Epithelial cell of proximal tubule (primary cell): ENCODE measurements around the gene TNFSF15. TPM values are rescaled to one million over a fixed set of nuclear protein-coding genes. Genes with fewer than 3 reads are reported as not detected.

Experiments used
- DNase-seq: peaks from one replicate; pipeline ENCODE4 v3.0.0-alpha.2; 2011; ENCODE audit warnings: low read depth
- H3K4me3 ChIP-seq: 2 replicates; pipeline ENCODE4 v1.5.1; 2011; ENCODE audit warnings: low read depth, mild to moderate bottlenecking, low read length
- total RNA-seq: library from RNA; depleted of rRNA; stranded (reverse); fragments of >200 nt; gene quantifications from 2 replicates; pipeline ENCODE4 v1.2.3, GENCODE V29; 2015
- TF ChIP-seq, protein P1 (sequence below): conservative IDR thresholded peaks from 2 replicates; pipeline ENCODE4 v1.5.1; 2012; ENCODE audit warnings: low read depth, mild to moderate bottlenecking, low read length

TNFSF15 gene
- total RNA-seq, 1 donor from 2014 or later: 0.81 TPM

DNA sequence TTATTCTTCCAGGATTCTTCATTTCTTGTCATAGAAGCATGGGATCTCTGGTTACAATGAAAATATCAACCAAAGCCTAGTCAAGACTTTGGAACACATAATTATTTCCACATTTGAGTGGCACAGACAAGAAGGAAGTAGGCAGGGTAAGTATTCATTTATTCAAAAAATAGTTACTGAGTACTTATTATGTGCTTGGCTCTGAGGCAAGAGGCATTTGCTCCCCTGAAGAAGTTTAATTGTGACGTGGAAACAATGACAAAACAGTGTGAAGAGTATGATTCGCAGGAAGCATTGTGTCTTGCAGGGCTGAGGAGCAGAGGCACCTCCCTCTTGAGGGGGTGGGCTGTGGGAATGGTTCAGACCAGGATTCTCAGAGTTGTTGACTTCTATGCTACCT lies 45.0 kb upstream of the TNFSF15 start:
- TF ChIP-seq, protein P1, sequence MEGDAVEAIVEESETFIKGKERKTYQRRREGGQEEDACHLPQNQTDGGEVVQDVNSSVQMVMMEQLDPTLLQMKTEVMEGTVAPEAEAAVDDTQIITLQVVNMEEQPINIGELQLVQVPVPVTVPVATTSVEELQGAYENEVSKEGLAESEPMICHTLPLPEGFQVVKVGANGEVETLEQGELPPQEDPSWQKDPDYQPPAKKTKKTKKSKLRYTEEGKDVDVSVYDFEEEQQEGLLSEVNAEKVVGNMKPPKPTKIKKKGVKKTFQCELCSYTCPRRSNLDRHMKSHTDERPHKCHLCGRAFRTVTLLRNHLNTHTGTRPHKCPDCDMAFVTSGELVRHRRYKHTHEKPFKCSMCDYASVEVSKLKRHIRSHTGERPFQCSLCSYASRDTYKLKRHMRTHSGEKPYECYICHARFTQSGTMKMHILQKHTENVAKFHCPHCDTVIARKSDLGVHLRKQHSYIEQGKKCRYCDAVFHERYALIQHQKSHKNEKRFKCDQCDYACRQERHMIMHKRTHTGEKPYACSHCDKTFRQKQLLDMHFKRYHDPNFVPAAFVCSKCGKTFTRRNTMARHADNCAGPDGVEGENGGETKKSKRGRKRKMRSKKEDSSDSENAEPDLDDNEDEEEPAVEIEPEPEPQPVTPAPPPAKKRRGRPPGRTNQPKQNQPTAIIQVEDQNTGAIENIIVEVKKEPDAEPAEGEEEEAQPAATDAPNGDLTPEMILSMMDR: no peak
- DNase-seq: no peak

DNA sequence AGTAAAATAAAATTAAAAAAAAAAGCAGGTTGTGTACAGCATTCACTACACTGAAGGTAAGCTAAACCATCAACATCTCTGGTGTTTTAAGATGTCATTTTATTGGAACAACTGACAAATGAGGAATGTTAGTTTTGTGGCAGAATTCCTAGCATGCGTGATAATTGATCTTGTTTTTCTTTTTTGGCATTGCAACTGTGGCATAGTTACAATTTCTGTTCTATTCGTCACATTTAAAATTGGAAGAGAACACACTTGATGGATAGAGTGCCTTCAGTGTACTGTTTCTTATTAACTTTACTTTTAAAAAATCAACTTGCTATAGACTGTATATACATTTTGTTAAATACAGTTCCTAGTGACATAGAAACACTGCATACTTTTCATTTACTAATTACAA lies 43.6 kb upstream of the TNFSF15 start:
- no peak for DNase-seq
- TF ChIP-seq, protein P1: no peak
- no peak overlapping the region for H3K4me3 ChIP-seq

More for the DNA sequence above, 45.0 kb upstream of the TNFSF15 start:
- H3K4me3 ChIP-seq: no peak overlapping the region

DNA sequence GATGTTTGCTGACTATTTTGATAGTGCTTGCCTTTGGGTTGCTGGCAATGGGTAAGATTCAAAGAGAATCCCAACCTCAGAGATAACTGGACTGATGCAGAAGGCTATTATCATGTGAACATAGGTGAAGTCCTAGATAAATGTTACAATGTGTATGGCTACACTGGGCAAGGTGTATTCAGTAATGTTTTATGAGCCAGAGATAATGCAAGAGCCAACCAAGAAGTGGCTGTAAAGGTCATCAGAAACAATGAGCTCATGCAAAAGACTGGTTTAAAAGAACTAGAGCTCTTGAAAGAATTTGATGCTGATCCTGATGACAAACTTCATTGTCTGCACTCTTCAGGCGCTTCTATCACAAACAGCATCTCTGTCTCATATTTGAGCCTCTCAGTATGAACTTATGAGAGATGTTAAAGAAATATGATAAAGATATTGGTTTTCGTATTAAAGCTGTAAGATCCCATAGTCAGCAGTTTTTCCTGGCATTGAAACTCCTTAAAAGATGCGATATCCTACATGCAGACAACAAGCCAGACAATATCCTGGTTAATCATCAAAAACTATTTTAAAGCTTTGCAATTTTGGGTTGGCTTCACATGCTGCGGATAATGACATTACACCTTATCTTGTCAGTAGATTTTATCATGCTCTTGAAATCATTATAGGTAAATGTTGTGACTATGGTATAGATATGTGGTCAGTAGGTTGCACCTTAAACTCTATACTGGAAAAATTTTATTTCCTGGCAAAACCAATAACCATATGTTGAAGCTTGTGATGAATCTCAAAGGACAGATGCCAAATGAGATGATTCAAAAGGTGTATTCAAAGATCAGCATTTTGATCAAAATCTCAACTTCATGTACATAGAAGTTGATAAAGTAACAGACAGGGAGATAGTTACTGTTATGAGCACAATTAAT lies 41.9 kb upstream of the TNFSF15 start:
- TF ChIP-seq, protein P1: no peak
- H3K4me3 ChIP-seq: no peak overlapping the region
- no peak for DNase-seq

DNA sequence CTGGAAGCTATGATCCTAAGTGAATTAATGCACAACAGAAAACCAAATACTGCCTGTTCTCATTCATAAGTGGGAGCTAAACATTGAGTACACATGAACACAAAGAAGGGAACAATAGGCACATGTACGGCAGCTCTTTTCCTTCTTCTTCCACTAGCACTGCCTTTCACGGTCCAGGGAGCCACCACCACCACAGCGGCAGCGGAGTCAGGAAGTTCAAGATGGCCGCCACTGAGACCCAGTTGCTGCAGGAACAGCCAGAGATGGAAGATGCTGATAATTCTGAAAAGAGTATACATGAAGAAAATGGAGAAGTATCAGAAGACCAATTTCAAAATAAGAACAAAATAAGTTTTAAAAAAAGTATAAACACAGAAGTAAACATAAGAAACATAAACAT lies 39.5 kb upstream of the TNFSF15 start:
- DNase-seq: no peak
- TF ChIP-seq, protein P1: no peak
- no peak overlapping the region for H3K4me3 ChIP-seq

DNA sequence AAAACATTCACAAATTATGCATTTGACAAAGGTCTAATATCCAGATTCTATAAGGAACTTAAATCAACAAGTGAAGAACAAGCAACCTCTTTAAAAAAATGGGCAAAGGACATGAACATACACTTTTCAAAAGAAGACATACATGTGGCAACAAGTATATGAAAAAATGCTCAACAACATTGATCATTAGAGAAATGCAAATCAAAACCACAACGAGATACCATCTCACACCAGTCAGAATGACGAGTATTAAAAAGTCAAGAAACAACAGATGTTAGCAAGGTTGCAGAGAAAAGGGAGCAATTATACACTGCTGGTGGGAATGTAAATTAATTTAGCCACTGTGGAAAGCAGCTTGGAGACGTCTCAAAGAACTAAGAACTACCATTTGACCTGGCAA lies 38.9 kb upstream of the TNFSF15 start:
- TF ChIP-seq, protein P1: no peak
- no peak for DNase-seq
- H3K4me3 ChIP-seq: no peak overlapping the region

DNA sequence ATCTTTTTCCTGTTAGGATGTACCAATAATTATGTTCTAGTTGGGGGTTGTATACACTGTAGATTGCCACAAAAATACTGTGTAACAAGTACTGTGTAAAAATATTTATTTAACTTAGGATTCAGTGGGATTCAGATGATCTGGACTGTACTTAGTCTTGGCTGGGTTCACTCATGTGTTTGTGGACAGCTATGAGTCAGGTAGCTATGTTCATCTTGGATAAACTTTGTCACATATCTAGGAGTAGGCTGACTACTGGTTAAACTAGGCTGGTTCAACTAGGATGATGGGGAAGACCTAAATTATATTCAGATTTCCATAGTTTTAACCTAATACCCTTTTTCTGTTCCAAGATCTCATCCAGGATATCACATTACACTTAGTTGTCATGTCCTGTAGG lies 32.1 kb upstream of the TNFSF15 start:
- TF ChIP-seq, protein P1: no peak
- no peak overlapping the region for H3K4me3 ChIP-seq
- peak; percentile 35 for DNase-seq

DNA sequence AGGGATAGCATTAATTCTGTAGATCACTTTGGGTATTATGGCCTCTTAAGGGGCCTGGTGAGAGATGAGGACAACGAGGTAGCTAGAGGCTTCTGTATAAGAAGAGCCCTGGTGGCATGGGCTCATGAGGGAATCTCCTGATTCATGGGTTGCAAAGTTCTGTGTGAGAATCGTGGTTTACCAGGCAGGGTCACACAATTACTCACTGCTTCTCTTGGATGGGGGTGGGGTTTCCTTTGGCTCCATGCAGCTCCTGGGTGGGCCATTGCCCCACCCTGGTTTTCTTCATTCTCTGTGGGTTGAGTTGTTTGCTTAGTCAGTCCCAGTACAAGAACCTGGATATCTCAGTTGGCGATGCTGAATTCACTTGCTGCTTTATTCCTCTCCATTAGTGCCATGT lies 30.9 kb upstream of the TNFSF15 start:
- TF ChIP-seq, protein P1: no peak
- H3K4me3 ChIP-seq: no peak overlapping the region
- no peak for DNase-seq
